GM19238 (cell line): ENCODE results near the gene DNLZ.

Source experiments
- DNase-seq: peaks from one replicate; pipeline ENCODE4 v3.0.0; 2011; ENCODE audit warnings: low spot score; ENCODE audit not compliant: insufficient read length

Gene DNLZ

GRCh38 chr9:136343884-136344269 is 19.7 kb downstream of the DNLZ start:
- DNase-seq: no peak

GRCh38 chr9:136343121-136343883 is 20.2 kb downstream of the DNLZ start:
- DNase-seq: no peak

- peak; percentile 59 for DNase-seq
These were observed 21.1 kb downstream of the DNLZ start for GRCh38 chr9:136342181-136343120.

- DNase-seq: no peak
These were observed 21.8 kb downstream of the DNLZ start for GRCh38 chr9:136341769-136342168.

GRCh38 chr9:136341042-136341655 is 22.4 kb downstream of the DNLZ start:
- no peak for DNase-seq

GRCh38 chr9:136340356-136341041 is 23.0 kb downstream of the DNLZ start:
- no peak for DNase-seq

GRCh38 chr9:136339958-136340310 is 23.6 kb downstream of the DNLZ start:
- no peak for DNase-seq

- DNase-seq: peak; percentile 63
These were observed 24.2 kb downstream of the DNLZ start for GRCh38 chr9:136339173-136339957.

GRCh38 chr9:136338511-136338910 is 25.0 kb downstream of the DNLZ start:
- no peak for DNase-seq

GRCh38 chr9:136337416-136338395 is 25.8 kb downstream of the DNLZ start:
- DNase-seq: no peak

GRCh38 chr9:136336881-136337280 is 26.7 kb downstream of the DNLZ start:
- DNase-seq: no peak

- DNase-seq: no peak
These were observed 27.2 kb downstream of the DNLZ start for GRCh38 chr9:136336156-136336870.

- no peak for DNase-seq
These were observed 28.0 kb downstream of the DNLZ start for GRCh38 chr9:136335296-136336155.

- DNase-seq: no peak
These were observed 29.0 kb downstream of the DNLZ start for GRCh38 chr9:136334541-136334940.

GRCh38 chr9:136333486-136333885 is 30.1 kb downstream of the DNLZ start:
- no peak for DNase-seq

GRCh38 chr9:136333045-136333444 is 30.5 kb downstream of the DNLZ start:
- DNase-seq: no peak

- no peak for DNase-seq
These were observed 31.0 kb downstream of the DNLZ start for GRCh38 chr9:136332482-136332983.
